ENCODE results near the gene FAM181A.

FAM181A gene

DNA sequence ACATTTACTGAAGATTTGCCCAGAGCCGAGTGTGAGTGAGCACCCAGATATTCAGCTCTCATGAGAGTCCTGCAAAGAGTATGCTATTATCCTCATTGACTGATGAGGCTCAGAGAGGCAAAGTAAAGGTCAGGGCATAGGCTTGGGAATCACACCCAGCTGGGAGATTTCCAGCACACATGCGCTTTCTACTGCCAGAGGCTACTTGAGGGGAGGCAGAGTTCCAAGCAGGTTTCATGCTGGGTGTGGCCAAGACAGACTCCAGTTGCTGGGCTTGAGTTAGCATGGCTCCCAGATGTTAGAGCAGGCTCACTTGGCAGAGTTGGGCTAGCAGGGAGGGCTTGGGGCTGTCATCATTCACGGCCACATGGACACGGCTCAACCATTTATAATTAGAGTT is 14.4 kb upstream of the FAM181A start:
- no peak for DNase-seq (ENCODE audit: low spot score)
- no peak for TF ChIP-seq CTCF (IDR thresholded peaks at IDR 0.05; ENCODE audit: borderline replicate concordance, control extremely low read depth, extremely low read depth, insufficient read depth, missing control alignments)
- in situ Hi-C loops (cut with MboI; ENCODE audit: low sequenced_read_pairs, unreplicated experiment) = no loop called here

- DNase-seq (ENCODE audit: low spot score) = no peak
- no peak for TF ChIP-seq CTCF (IDR thresholded peaks at IDR 0.05; ENCODE audit: borderline replicate concordance, control extremely low read depth, extremely low read depth, insufficient read depth, missing control alignments)
- in situ Hi-C loops (cut with MboI; ENCODE audit: low sequenced_read_pairs, unreplicated experiment) = no loop called here
Observed at GRCh38 chr14:93914278-93914677, 12.9 kb upstream of the FAM181A start.

GRCh38 chr14:93915070-93915705 is 12.0 kb upstream of the FAM181A start:
- no peak for DNase-seq (ENCODE audit: low spot score)
- TF ChIP-seq CTCF (IDR thresholded peaks at IDR 0.05; ENCODE audit: borderline replicate concordance, control extremely low read depth, extremely low read depth, insufficient read depth, missing control alignments) = no peak
- in situ Hi-C loops (cut with MboI; ENCODE audit: low sequenced_read_pairs, unreplicated experiment) = no loop called here

DNA sequence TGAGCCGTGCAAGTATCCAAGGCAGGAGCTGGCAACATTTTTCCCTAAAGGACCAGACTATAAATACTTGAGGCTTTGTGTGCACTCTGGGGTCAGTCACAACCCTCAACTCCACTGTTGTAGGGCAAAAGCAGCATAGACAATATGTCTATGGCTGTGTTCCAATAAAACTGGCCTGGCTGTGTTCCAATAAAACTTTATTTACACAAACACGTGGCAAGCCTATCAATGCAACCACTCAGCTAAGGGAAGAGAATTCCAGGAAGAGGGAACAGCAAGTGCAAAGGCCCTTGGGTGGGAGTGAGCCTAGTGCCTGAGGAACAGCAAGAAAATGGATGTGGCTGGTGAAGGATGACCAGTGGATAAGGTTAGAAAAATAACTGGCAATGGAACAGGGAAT is 11.3 kb upstream of the FAM181A start:
- DNase-seq (ENCODE audit: low spot score) = no peak
- in situ Hi-C loops (cut with MboI; ENCODE audit: low sequenced_read_pairs, unreplicated experiment) = no loop called here
- TF ChIP-seq CTCF (IDR thresholded peaks at IDR 0.05; ENCODE audit: borderline replicate concordance, control extremely low read depth, extremely low read depth, insufficient read depth, missing control alignments) = no peak

- no peak for DNase-seq (ENCODE audit: low spot score)
- in situ Hi-C loops (cut with MboI; ENCODE audit: low sequenced_read_pairs, unreplicated experiment) = no loop called here
- TF ChIP-seq CTCF (IDR thresholded peaks at IDR 0.05; ENCODE audit: borderline replicate concordance, control extremely low read depth, extremely low read depth, insufficient read depth, missing control alignments) = no peak
Observed at GRCh38 chr14:93916498-93916897, 10.6 kb upstream of the FAM181A start.

GRCh38 chr14:93917141-93917540 is 10.0 kb upstream of the FAM181A start:
- no peak for DNase-seq (ENCODE audit: low spot score)
- in situ Hi-C loops (cut with MboI; ENCODE audit: low sequenced_read_pairs, unreplicated experiment) = no loop called here
- TF ChIP-seq CTCF (IDR thresholded peaks at IDR 0.05; ENCODE audit: borderline replicate concordance, control extremely low read depth, extremely low read depth, insufficient read depth, missing control alignments) = no peak

Data from GM13976 (cell line).